Mesothelial cell of epicardium (in vitro differentiated cells): Measurements from ENCODE around the gene TOB1. TPM values are rescaled to one million over a fixed set of nuclear protein-coding genes. Genes with fewer than 3 reads are reported as not detected.
"Not testable (repeated sequence)": the region's sequence is repeated elsewhere in the genome, so short reads cannot be mapped to it uniquely, and the experiment has no call there.

ENCODE experiments used
- DNase-seq, 2 experiments: peaks; one replicate each; pipeline ENCODE4 v3.0.0; 2021; ENCODE audit warnings: low spot score in 2 of 2; ENCODE audit not compliant: unreplicated experiment in 2 of 2
- H3K27ac Mint-ChIP-seq: 2 replicates; pipeline ENCODE4 v1.8.0; 2021; ENCODE audit warnings: mixed read lengths
- H3K27me3 Mint-ChIP-seq: 2 replicates; pipeline ENCODE4 v1.8.0; 2021; ENCODE audit warnings: low read depth, mixed read lengths
- H3K36me3 Mint-ChIP-seq: 2 replicates; pipeline ENCODE4 v1.8.0; 2021; ENCODE audit warnings: mixed read lengths
- H3K4me1 Mint-ChIP-seq: 2 replicates; pipeline ENCODE4 v1.8.0; 2021; ENCODE audit warnings: mixed read lengths
- H3K4me3 Mint-ChIP-seq: 2 replicates; pipeline ENCODE4 v1.8.0; 2021; ENCODE audit warnings: mild to moderate bottlenecking, moderate library complexity, mixed read lengths
- H3K9me3 Mint-ChIP-seq: 2 replicates; pipeline ENCODE4 v1.8.0; 2021; ENCODE audit warnings: mixed read lengths
- CTCF ChIP-seq: fragments of 200-600 bp; sonication (generic); IDR thresholded peaks from one replicate; pipeline ENCODE4 v1.5.0; 2021; ENCODE audit warnings: antibody characterized with exemption; ENCODE audit not compliant: unreplicated experiment
- total RNA-seq: library from RNA; stranded (reverse); gene quantifications from 3 replicates; pipeline ENCODE4 v1.2.1, GENCODE V29; 2021

The TOB1 gene
- total RNA-seq, 1 donor from 2014 or later = 29.4 TPM

GRCh38 chr17:50861334-50861676 lies 4.8 kb downstream of the TOB1 start:
- Mint-ChIP-seq H3K9me3 (no peaks in the 10 kb centered on the region), H3K4me1 (peaks cover 30% of the 10 kb centered on the region), H3K4me3 (no peak overlapping the region), H3K27ac (no peak overlapping the region), H3K36me3 (peaks cover 3% of the 10 kb centered on the region), H3K27me3 (no peaks in the 10 kb centered on the region)
- no peak for TF ChIP-seq CTCF
- no peak for DNase-seq

DNA sequence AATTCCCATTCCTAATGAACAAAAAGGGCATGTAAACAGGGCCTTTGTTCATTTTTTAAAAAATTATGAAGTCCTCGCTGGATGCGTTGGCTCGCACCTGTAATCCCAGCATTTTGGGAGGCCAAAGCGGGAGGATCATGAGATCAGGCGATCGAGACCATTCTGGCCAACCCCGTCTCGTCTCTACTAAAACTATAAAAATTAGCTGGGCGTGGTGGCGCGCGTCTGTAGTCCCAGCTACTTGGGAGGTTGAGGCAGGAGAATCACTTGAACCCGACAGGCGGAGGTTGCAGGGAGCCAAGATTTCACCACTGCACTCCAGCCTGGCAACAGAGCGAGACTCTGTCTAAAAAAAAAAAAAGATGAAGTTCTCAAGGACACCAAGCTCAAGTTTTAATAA lies 6.4 kb downstream of the TOB1 start:
- H3K27ac Mint-ChIP-seq, H3K4me3 Mint-ChIP-seq, H3K36me3 Mint-ChIP-seq, DNase-seq, H3K27me3 Mint-ChIP-seq, H3K9me3 Mint-ChIP-seq: not testable (repeated sequence)
- peaks cover 28% of the 10 kb centered on the region for H3K4me1 Mint-ChIP-seq

- Mint-ChIP-seq H3K27ac (no peak overlapping the region), H3K36me3 (peaks cover 3% of the 10 kb centered on the region), H3K27me3 (no peaks in the 10 kb centered on the region), H3K4me3 (no peak overlapping the region), H3K9me3 (no peaks in the 10 kb centered on the region), H3K4me1 (peaks cover 17% of the 10 kb centered on the region)
- TF ChIP-seq CTCF = no peak
- no peak for DNase-seq
Observed at GRCh38 chr17:50858486-50859225, 7.5 kb downstream of the TOB1 start.

DNA sequence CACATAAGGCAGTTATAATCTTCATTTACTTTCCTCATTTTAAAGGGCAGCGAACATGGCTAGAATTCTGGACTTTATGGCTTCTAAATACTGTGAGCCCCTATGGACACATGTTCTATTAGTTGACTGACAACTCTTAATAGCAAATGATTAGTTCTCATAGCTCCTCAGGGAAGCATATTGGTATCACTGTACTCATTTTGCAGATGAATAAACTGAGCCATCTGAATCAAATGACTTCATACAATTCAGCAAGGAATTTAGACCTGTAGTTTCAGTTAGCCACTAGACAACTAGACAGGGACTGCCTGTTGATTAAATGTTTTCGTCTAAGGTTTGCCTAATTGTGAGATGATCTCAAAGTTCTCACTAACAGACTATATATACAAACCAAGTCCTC lies 9.7 kb downstream of the TOB1 start:
- Mint-ChIP-seq H3K36me3 (no peaks in the 10 kb centered on the region), H3K4me3 (no peak overlapping the region), H3K27me3 (no peaks in the 10 kb centered on the region), H3K4me1 (peaks cover 12% of the 10 kb centered on the region), H3K9me3 (no peaks in the 10 kb centered on the region), H3K27ac (no peak overlapping the region)
- no peak for DNase-seq
- no peak for TF ChIP-seq CTCF

- no peak for DNase-seq
- Mint-ChIP-seq H3K27ac (no peak overlapping the region), H3K36me3 (no peaks in the 10 kb centered on the region), H3K27me3 (no peaks in the 10 kb centered on the region), H3K4me1 (peaks cover 10% of the 10 kb centered on the region), H3K9me3 (no peaks in the 10 kb centered on the region), H3K4me3 (no peak overlapping the region)
- no peak for TF ChIP-seq CTCF
Observed at GRCh38 chr17:50855708-50856330, 10.3 kb downstream of the TOB1 start.

DNA sequence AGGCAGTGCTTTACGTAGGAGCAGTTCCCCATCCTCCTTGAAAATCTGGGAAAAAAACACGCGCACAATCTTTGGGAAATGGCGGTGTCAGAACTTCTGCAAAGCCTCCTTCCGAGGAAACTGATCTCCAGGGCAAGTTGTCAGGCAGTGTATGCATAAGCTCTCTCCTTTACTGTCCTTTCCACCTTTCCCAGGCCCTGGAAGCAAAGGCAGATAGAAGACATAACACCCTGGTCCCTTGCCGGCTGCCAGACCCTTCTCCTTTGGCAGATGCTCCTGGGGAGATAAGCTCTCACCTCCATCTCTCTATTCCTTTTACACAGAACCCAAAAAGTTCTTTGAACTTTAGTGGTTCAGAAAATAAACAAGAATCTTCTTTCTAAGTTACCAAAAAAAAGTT lies 12.4 kb downstream of the TOB1 start:
- TF ChIP-seq CTCF = no peak

More for the DNA sequence above, 12.4 kb downstream of the TOB1 start:
- no peak overlapping the region for H3K4me3 Mint-ChIP-seq
- no peak for DNase-seq
- H3K27me3 Mint-ChIP-seq = no peaks in the 10 kb centered on the region
- no peak overlapping the region for H3K27ac Mint-ChIP-seq
- peaks cover 10% of the 10 kb centered on the region for H3K4me1 Mint-ChIP-seq
- no peaks in the 10 kb centered on the region for H3K36me3 Mint-ChIP-seq
- H3K9me3 Mint-ChIP-seq = no peaks in the 10 kb centered on the region
